ENCODE results near the gene TAC3.

Gene TAC3

DNA sequence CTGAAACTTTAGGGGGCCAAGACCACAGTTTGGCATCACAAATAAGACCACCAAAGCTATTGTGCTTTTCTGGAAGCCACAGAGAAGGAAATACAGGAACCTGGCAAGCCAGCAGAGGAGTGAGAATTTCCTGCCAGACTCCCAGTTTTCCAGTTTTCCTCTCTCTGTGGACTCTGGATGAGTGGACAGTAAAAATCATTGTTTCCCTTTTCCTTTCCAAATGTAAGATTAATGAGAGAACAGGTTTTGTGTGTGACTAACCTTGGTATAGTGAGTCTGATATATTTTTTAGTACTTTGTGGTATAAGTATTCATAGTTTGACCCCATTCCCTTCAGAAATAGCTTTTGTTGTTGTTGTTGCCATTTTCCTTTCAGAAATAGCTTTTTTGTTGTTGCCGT, 2.6 kb upstream of the TAC3 start:
- TF ChIP-seq GATA2 (IDR thresholded peaks at IDR 0.05; ENCODE audit: low read depth, low read length) (no peak), GATA3 (IDR thresholded peaks at IDR 0.05; ENCODE audit: low read depth, low read length) (no peak)

DNA sequence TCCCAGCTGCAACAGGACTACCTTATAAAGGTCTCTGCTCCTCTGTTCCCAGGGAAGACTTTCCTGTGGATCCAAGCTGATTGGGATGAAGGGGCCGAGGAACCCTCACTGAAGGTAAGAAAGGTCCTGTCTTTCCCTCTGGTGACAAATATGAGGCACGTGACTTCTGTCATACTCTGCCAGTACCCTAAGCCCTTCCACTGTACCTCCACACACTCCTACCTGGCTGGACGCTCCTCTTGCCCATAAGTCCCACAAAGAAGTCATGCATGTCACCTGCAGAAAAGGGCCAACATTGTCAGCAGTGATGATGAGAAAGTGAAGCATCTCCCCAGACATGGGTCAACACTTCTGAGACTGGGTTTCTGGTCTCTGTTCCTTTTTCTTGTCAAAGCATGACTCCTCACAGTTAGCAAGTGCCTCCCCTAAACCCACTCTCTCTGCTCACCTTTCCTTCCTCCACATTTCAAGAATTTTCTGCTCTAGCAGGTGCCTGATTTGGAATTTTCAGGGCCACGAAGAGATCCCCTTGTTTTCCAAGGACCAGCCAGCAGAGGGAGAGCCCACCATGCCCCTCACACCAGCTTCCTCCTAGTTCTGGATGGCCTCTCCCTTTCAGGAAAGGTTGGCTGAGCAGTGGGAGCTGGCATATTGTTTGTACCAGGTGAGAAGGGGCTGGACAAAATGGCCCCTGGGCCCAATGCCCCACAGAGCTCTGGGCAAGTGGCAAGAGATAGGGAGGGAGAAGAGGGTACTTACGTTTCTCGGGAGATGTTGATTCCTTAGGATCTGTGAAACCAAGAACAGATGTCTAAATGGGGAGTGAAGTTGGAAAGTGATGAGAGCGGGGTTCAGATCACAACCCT, 3.5 kb downstream of the TAC3 start:
- no peak for TF ChIP-seq GATA3 (IDR thresholded peaks at IDR 0.05; ENCODE audit: low read depth, low read length)
- no peak for TF ChIP-seq GATA2 (IDR thresholded peaks at IDR 0.05; ENCODE audit: low read depth, low read length)

DNA sequence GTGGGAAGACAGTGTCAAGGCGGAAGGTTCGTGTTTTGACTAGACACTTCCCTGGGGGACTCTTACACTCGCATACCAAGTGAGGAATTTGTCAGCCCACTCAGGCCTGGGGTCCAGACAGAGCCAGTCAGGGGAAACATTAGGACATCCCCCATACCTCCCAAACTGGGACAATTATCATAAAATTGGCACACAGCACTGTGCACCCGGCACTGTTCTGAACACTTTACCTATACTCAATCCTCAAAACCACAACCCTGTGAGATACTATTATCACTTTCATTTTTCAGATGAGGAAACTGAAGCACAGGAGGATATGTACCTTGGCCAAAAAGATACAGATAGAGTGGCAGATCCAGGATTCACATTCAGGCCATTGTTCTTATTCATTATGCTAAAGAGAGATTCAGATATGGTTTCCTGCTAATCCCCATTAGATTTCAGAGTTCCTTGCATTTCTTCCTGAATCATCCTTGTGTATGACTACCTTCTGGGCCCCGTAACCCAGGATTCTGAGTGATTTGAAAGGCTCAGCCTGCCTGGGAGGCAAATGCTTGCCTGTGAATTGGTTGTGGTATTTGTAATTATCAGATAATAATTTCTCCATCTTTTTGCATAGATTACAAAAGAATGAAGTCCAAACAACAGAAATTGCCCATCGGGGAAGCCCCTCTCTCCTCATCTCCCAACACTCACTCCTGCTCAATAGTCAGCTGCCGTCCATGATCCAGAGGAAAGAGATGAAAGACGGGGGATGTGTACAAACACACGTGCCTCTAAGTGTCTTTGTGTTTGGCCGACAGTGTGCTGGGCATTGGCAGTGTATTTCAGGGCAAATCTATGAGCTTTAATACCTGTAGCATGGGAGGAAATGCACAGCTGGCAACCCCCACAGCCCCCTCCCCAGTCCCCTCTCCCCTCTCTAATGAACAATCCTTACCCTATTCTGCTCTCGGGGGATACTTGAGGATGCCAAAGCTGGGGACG, 4.6 kb downstream of the TAC3 start:
- TF ChIP-seq GATA3 (IDR thresholded peaks at IDR 0.05; ENCODE audit: low read depth, low read length): no peak
- TF ChIP-seq GATA2 (IDR thresholded peaks at IDR 0.05; ENCODE audit: low read depth, low read length): no peak

DNA sequence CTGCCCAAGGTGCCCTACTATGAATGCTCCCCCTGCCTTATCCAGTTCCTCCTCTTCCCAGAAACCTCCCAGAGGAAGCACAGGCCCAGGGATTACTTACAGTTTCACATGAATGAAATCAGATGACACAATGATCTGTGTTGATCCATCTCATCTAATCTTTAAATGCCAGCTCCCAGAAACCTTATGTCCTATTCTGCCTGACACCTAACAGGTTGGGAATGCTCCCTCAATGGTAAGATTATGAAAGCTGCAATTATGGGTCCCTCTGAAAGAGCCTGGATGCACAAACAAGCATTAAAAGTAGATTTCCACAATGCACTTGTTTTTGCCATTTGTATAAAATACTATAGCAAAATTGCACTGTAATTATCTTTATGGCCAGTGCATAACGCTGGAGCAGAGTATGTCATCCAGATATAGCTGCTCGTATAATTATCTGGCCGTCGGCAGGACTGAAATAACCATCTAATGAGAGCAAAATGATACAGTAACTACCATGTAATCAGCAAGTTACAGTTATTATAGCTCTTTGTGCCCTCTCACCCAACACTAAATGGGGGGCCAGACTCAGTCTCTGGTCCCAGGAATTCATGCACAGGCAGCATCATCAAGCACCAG, 5.6 kb downstream of the TAC3 start:
- TF ChIP-seq GATA3 (IDR thresholded peaks at IDR 0.05; ENCODE audit: low read depth, low read length) (no peak), GATA2 (IDR thresholded peaks at IDR 0.05; ENCODE audit: low read depth, low read length) (no peak)

DNA sequence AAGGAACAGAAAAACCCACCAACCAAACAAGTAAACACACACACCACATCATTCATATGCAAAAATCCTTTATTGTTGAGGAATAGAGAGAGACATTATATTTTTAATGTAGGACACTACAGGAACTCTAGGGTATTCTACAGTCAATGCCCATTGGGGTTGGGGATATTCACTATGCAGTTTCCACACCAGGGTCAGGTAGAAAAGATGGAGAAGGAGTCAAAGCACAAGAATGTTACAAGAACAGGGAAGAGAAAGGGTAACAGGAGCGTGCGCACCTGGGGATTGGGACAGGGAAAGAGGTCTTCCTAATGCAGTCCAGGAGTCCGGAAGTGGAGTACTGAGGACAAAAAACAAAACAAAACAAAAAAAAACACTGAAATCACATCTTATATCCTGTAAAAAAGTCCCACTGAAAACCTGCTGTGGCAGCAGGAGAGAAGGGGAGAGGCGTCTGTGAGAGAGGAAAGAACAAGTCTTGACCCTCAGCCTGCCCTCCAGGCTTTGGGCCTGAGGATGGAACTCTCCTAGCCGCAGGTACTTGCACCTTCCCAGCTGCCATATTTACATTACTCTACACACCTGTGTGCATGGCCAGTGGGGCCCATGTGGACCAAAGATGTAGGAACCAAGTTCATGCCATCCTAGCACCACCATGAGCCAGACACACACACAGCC, 6.2 kb downstream of the TAC3 start:
- TF ChIP-seq GATA3 (IDR thresholded peaks at IDR 0.05; ENCODE audit: low read depth, low read length) (no peak), GATA2 (IDR thresholded peaks at IDR 0.05; ENCODE audit: low read depth, low read length) (no peak)

DNA sequence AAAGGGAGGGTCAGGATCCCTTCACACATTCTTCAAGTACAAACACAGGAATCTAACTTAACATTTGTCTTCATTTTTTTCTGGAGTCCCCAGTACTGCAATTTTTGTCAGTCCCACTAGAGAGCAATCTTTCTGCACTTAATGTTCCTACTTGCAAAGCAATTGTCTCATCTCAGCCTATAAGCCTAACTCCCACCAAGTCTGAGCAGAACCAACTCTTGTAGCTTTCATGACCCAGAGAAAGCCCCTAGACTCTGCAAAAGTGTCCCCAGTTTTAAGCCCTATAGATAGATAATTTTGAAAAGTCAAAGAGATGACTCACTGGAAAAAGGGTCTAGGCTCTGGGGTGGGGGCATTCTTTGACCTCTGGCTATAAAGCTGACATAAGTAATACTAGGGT, 8.2 kb downstream of the TAC3 start:
- no peak for TF ChIP-seq GATA3 (IDR thresholded peaks at IDR 0.05; ENCODE audit: low read depth, low read length)
- no peak for TF ChIP-seq GATA2 (IDR thresholded peaks at IDR 0.05; ENCODE audit: low read depth, low read length)

DNA sequence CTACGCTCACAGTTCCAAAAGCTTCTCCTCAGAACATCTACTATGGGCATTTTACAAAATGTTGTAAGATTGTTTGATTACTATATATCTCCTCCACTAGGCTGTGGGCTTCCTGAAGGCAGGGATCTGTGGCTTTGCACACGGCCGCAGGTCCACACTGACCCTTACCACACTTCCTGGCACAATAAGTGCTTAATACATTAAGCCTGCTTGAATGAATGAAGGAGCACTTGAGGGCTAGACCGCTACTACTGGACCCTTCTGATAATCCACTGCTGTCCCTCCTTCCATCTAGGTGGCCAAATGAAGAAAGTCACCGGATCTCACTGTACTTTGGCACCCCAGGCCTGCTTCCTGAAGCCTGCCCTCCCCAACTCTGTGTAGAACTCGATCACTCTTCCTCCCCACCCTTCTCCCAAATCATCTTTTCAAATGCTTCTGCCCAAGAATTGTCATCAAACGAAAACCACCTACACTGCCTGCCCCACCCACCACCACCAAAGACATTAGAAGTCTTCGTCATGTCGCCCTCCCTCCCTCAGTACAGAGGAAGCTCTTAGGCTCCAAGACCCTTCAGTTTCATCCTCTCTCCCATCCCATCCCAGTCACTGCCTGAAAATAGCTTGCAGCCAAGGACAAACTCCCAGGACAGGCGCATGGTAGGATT, 9.4 kb downstream of the TAC3 start:
- no peak for TF ChIP-seq GATA3 (IDR thresholded peaks at IDR 0.05; ENCODE audit: low read depth, low read length)
- no peak for TF ChIP-seq GATA2 (IDR thresholded peaks at IDR 0.05; ENCODE audit: low read depth, low read length)

DNA sequence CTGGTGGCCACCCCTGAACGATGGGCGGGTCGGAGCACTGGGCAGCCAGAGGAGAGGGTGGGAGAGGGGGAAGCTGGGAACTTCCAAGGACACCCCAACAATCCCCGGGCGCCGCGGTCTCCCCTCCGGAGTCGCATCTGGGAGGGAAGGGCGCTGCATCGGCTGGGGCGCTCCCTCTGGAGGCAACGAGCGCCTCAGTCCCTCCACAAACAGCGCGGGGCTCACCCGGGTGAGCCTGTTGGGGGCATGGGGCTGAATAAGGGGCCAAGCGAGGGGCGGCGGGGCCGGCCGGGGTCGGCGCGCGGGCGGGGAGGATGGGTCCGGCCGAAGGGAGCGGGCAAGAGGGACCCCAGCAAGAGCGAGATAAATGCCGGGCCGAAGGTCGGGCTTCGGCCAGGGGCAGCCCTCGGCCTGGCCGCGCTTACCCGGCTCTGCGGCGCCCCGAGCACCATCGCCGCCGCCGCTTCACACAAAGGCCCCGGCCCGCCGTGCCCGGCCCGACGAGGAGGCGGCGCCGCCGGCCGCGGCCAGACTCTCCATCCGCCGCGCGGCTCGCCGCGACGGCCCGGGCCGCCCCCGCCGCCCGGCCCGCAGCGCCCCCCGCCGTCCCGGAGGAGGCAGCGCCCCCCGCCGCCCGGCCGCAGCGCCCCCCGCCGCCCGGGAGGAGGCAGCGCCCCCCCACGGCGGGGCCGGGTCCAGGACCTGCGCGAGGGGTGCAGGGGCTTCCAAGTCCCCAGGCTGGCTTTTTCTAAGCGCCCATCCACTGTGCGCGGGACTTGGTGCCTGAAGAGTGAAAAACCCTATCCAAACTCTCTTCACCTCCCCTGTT, 10.1 kb downstream of the TAC3 start, which contains the start of gene ZBTB39:
ZBTB39 (minus strand) TSS at position 567 of the 829 bp plus-strand sequence. CDS start 1,629 bp downstream, outside the sequence.
- no peak for TF ChIP-seq GATA3 (IDR thresholded peaks at IDR 0.05; ENCODE audit: low read depth, low read length)
- TF ChIP-seq GATA2 (IDR thresholded peaks at IDR 0.05; ENCODE audit: low read depth, low read length): no peak

DNA sequence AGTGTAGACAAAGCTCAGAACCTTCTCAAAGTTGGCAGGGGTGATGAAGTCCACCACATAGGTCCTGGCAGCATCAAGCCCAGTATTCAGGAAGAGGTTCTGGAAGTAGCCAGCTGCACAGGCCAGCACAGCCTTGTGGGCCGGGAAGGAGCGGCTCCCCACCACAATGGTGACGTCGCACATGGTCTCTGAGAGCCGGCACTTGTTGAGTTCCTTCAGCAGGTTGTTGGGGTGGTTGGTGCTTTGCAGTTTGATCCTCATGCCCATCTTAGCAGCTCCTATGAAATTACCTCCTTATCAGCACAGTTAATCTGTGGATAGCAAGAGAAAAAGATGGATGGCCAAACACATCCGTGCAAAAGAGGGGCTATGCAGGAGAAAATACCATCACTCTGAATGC, 11.7 kb downstream of the TAC3 start:
- TF ChIP-seq GATA2 (IDR thresholded peaks at IDR 0.05; ENCODE audit: low read depth, low read length) (no peak), GATA3 (IDR thresholded peaks at IDR 0.05; ENCODE audit: low read depth, low read length) (no peak)

DNA sequence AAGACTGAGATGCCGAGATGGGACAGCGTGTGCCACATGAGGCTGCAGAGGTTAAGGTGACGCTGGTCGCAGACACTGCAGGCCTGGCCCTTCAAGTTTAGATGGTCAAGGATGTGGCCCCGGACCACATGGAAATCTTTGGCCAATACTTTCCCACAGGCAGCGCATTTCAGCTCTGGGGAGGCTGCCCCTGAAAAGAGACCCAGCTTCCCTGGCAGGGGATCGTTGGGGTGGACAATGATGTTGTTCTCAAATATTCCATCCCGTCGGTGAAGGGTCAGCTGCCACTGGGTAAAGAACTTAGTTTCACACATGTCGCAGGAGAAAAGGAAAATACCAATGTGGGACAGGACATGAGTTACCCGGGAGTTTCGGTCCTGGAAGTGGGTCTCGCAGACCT, 12.9 kb downstream of the TAC3 start:
- TF ChIP-seq GATA2 (IDR thresholded peaks at IDR 0.05; ENCODE audit: low read depth, low read length): no peak
- no peak for TF ChIP-seq GATA3 (IDR thresholded peaks at IDR 0.05; ENCODE audit: low read depth, low read length)

DNA sequence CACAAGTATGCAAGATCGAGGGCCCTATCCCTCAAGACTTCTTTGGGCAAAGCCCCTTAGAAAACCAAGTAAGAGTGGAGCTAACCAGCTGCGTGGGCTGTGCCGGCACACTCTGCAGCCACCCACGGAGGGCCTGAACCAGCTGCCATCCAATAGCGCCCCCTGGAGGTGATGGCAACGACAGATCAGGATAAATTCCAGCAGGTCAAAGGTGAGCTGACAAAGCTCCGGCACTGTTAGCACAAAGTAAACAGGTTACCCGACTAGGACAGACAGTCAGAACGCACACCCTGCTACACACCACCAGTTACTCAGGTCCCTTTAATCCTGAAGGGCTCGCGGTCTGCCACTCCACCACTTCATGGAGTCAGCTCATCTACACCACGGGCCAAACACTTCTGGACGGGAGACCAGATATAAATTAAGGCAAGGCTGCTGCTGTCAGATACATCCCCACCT, 14.9 kb downstream of the TAC3 start:
- no peak for TF ChIP-seq GATA2 (IDR thresholded peaks at IDR 0.05; ENCODE audit: low read depth, low read length)
- no peak for TF ChIP-seq GATA3 (IDR thresholded peaks at IDR 0.05; ENCODE audit: low read depth, low read length)

DNA sequence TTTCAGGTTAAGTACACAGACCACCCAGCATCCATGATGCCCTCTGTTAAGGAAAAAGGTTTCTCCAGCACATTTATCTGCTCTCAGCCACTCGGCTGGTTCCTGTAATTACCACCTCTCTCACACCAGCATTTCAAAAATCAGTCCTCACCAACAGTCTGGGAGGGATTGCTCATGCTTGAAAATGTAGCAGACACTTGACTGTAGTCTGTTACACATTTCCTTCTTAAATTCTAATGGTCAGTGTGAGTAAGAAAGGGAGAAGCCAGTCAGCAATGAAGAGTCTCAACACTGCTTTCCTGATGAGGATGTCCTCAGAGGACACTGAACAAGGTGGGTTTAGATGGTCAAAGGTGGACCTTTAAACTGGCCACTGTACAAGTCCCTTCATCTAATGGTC, 15.9 kb downstream of the TAC3 start:
- no peak for TF ChIP-seq GATA3 (IDR thresholded peaks at IDR 0.05; ENCODE audit: low read depth, low read length)
- TF ChIP-seq GATA2 (IDR thresholded peaks at IDR 0.05; ENCODE audit: low read depth, low read length): no peak

All from SH-SY5Y (cell line).